ENCODE results near the gene PNPLA7. TPM values are rescaled to one million over a fixed set of nuclear protein-coding genes. Genes with fewer than 3 reads are reported as not detected.

Gene PNPLA7
- total and polyA plus RNA-seq, 2 of the 4 experiments (the other 2 are of a cell fraction): under 0.01 to 0.89 TPM

GRCh38 chr9:137499858-137500661 is 50.1 kb downstream of the PNPLA7 start:
- Histone ChIP-seq H3K9me3 (ENCODE audit: control insufficient read depth, insufficient read depth, low read length) (no peaks in the 10 kb centered on the region), H2AK9ac (replicated peaks; ENCODE audit: low read depth, low read length, poor library complexity) (no peak overlapping the region), H3K14ac (replicated peaks; ENCODE audit: low read depth, low read length) (no peak overlapping the region), H2BK20ac (ENCODE audit: low read depth, low read length) (no peak overlapping the region), H2BK5ac (ENCODE audit: low read depth, low read length, poor library complexity, severe bottlenecking) (no peak overlapping the region), H4K8ac (ENCODE audit: low read depth in 2 of 2, low read length in 2 of 2) (no peak overlapping the region), H3K9ac (ENCODE audit: low read depth, low read length) (no peak overlapping the region), H2AFZ (replicated peaks; ENCODE audit: low read length, poor library complexity) (no peak overlapping the region), H3K9me1 (ENCODE audit: insufficient read depth, low read length) (no peaks in the 10 kb centered on the region), H3K27me3 (ENCODE audit: control insufficient read depth, insufficient read depth, low read length) (peaks cover 2% of the 10 kb centered on the region; the same call in 1 of the 2 replicates), H2BK120ac (ENCODE audit: low read depth, low read length) (no peak overlapping the region), H4K5ac (ENCODE audit: low read depth, low read length) (no peak overlapping the region), H3K4ac (ENCODE audit: low read depth, low read length) (no peak overlapping the region), H2BK15ac (ENCODE audit: low read depth, low read length) (no peak overlapping the region), H4K20me1 (ENCODE audit: insufficient read depth, low read length) (no peaks in the 10 kb centered on the region), H4K91ac (ENCODE audit: insufficient read depth, low read depth, low read length) (no peak overlapping the region), H3K23ac (ENCODE audit: low read depth, low read length) (no peak overlapping the region), H3K4me2 (ENCODE audit: low read depth, low read length) (no peak overlapping the region), H3K36me3 (ENCODE audit: control insufficient read depth, insufficient read depth, low read length) (no peaks in the 10 kb centered on the region), H3K27ac (ENCODE audit: insufficient read depth, low read length) (no peak overlapping the region), H3K4me3 (ENCODE audit: insufficient read depth, low read depth, low read length) (no peak overlapping the region), H3K4me1 (ENCODE audit: control insufficient read depth, insufficient read depth, low read length) (no peaks in the 10 kb centered on the region), H3K79me1 (ENCODE audit: low read depth in 1 of 2, low read length in 2 of 2) (no peaks in the 10 kb centered on the region), H3K56ac (ENCODE audit: extremely low read depth, insufficient read depth, low read length) (no peak overlapping the region), H2AK5ac (ENCODE audit: low read depth, low read length) (no peak overlapping the region), H3K18ac (ENCODE audit: low read depth, low read length) (no peak overlapping the region)
- BruUV-seq (replicated peaks): no TSS peak
- ATAC-seq (ENCODE audit: low read depth) (no peak), DNase-seq (no peak)
- ChIA-PET CTCF (interaction anchor here (0.6 to 0.7 kb wide), 2 partner anchors 21 to 130 kb away, joined by 4 to 6 read pairs; no protein-coding TSS in a partner anchor), POLR2A (ENCODE audit: unreplicated experiment) (no interaction called here)
- in situ Hi-C loops (cut with MboI; ENCODE audit: low sequenced_read_pairs): no loop called here
- no peak for TF ChIP-seq NFE2L2 (IDR thresholded peaks at IDR 0.05; ENCODE audit: low read depth, low read length)
- 82% methylated on average over 20 of the region's 36 CpGs; no CpG with 5 or more reads in 1 of the 2 experiments for WGBS, 2 experiments (ENCODE audit: extremely low coverage in 2 of 2, insufficient read length in 1 of 2)
- intact Hi-C loops (cut with micrococcal nuclease): no loop called here
- dilution Hi-C loops (cut with HindIII; ENCODE audit: low sequenced_read_pairs, unreplicated experiment): no loop called here

All from IMR-90 (cell line).